ENCODE results near the gene NPTXR. TPM values are rescaled to one million over a fixed set of nuclear protein-coding genes. Genes with fewer than 3 reads are reported as not detected.
"Not testable (repeated sequence)": the region's sequence is repeated elsewhere in the genome, so short reads cannot be mapped to it uniquely, and the experiment has no call there.

The NPTXR gene
- total RNA-seq, 1 donor from 2014 or later, result 0.62 TPM

GRCh38 chr22:38820020-38820419 is 23.8 kb downstream of the NPTXR start:
- Mint-ChIP-seq H3K4me1 (ENCODE audit: unreplicated experiment) (no peaks in the 10 kb centered on the region), H3K9me3 (ENCODE audit: unreplicated experiment) (no peaks in the 10 kb centered on the region), H3K4me3 (ENCODE audit: unreplicated experiment) (no peak overlapping the region), H3K27ac (ENCODE audit: unreplicated experiment) (no peak overlapping the region), H3K36me3 (ENCODE audit: low read depth, unreplicated experiment) (no peaks in the 10 kb centered on the region), H3K27me3 (ENCODE audit: unreplicated experiment) (peaks cover 6% of the 10 kb centered on the region)
- TF ChIP-seq, protein P1, sequence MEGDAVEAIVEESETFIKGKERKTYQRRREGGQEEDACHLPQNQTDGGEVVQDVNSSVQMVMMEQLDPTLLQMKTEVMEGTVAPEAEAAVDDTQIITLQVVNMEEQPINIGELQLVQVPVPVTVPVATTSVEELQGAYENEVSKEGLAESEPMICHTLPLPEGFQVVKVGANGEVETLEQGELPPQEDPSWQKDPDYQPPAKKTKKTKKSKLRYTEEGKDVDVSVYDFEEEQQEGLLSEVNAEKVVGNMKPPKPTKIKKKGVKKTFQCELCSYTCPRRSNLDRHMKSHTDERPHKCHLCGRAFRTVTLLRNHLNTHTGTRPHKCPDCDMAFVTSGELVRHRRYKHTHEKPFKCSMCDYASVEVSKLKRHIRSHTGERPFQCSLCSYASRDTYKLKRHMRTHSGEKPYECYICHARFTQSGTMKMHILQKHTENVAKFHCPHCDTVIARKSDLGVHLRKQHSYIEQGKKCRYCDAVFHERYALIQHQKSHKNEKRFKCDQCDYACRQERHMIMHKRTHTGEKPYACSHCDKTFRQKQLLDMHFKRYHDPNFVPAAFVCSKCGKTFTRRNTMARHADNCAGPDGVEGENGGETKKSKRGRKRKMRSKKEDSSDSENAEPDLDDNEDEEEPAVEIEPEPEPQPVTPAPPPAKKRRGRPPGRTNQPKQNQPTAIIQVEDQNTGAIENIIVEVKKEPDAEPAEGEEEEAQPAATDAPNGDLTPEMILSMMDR (IDR thresholded peaks at IDR 0.05; ENCODE audit: unreplicated experiment), result no peak
- no peak for DNase-seq (ENCODE audit: low spot score)

GRCh38 chr22:38819387-38819940 is 24.4 kb downstream of the NPTXR start:
- peaks cover 5% of the 10 kb centered on the region for H3K27me3 Mint-ChIP-seq (ENCODE audit: unreplicated experiment)
- TF ChIP-seq, protein P1 (IDR thresholded peaks at IDR 0.05; ENCODE audit: unreplicated experiment), result no peak
- no peak overlapping the region for H3K4me3 Mint-ChIP-seq (ENCODE audit: unreplicated experiment)
- H3K4me1 Mint-ChIP-seq (ENCODE audit: unreplicated experiment), result no peaks in the 10 kb centered on the region
- no peaks in the 10 kb centered on the region for H3K9me3 Mint-ChIP-seq (ENCODE audit: unreplicated experiment)
- H3K36me3 Mint-ChIP-seq (ENCODE audit: low read depth, unreplicated experiment), result no peaks in the 10 kb centered on the region
- DNase-seq (ENCODE audit: low spot score), result no peak
- H3K27ac Mint-ChIP-seq (ENCODE audit: unreplicated experiment), result no peak overlapping the region

DNA sequence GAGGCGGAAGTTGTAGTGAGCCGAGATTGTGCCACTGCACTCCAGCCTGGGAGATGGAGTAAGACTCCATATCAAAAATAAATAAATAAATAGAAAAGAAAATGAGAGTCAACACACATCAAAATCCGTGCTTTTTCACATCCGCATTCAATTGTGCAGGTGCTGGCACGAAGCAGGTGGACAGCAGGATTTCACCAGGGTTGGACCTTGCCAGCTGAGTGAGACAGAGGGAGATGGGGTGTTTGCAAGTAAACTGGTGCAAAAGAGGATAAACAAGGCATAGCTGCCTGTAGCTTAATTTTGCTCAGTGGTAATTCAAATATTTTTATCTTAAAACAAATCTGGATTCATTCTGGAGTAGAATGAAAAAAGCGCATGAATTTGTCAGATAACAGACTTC is 26.6 kb downstream of the NPTXR start:
- no peaks in the 10 kb centered on the region for H3K4me1 Mint-ChIP-seq (ENCODE audit: unreplicated experiment)
- TF ChIP-seq, protein P1 (IDR thresholded peaks at IDR 0.05; ENCODE audit: unreplicated experiment), result no peak
- peaks cover 1% of the 10 kb centered on the region for H3K27me3 Mint-ChIP-seq (ENCODE audit: unreplicated experiment)
- H3K9me3 Mint-ChIP-seq (ENCODE audit: unreplicated experiment), result no peaks in the 10 kb centered on the region
- no peak overlapping the region for H3K27ac Mint-ChIP-seq (ENCODE audit: unreplicated experiment)
- no peak for DNase-seq (ENCODE audit: low spot score)
- H3K4me3 Mint-ChIP-seq (ENCODE audit: unreplicated experiment), result no peak overlapping the region
- H3K36me3 Mint-ChIP-seq (ENCODE audit: low read depth, unreplicated experiment), result no peaks in the 10 kb centered on the region

- Mint-ChIP-seq H3K27ac (ENCODE audit: unreplicated experiment) (no peak overlapping the region), H3K9me3 (ENCODE audit: unreplicated experiment) (no peaks in the 10 kb centered on the region), H3K4me3 (ENCODE audit: unreplicated experiment) (no peak overlapping the region), H3K36me3 (ENCODE audit: low read depth, unreplicated experiment) (no peaks in the 10 kb centered on the region), H3K4me1 (ENCODE audit: unreplicated experiment) (no peaks in the 10 kb centered on the region), H3K27me3 (ENCODE audit: unreplicated experiment) (peaks cover 1% of the 10 kb centered on the region)
- no peak for DNase-seq (ENCODE audit: low spot score)
- TF ChIP-seq, protein P1 (IDR thresholded peaks at IDR 0.05; ENCODE audit: unreplicated experiment), result no peak
Observed at GRCh38 chr22:38815842-38816241, 28.0 kb downstream of the NPTXR start.

DNA sequence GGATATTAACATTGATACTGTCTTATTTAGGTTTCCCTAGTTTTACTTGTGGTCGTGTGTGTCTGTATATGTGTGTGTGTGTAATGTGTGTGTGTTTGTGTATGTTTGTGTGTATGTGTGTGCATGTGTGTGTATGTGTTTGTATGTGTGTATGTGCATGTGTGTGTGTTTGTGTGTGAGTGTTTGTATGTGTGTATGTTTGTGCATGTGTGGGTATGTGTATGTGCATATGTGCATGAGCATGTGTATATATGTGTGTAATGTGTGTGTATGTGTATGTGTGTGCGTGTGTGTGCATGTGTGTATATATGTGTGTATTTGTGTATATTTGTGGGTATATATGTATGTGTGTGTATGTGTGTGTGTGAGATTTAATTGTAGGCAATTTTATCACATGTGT is 32.6 kb downstream of the NPTXR start:
- Mint-ChIP-seq H3K9me3 (ENCODE audit: unreplicated experiment) (no peaks in the 10 kb centered on the region), H3K4me1 (ENCODE audit: unreplicated experiment) (peaks cover 3% of the 10 kb centered on the region), H3K4me3 (ENCODE audit: unreplicated experiment) (no peak overlapping the region), H3K27ac (ENCODE audit: unreplicated experiment) (no peak overlapping the region), H3K27me3 (ENCODE audit: unreplicated experiment) (peaks cover 1% of the 10 kb centered on the region), H3K36me3 (ENCODE audit: low read depth, unreplicated experiment) (no peaks in the 10 kb centered on the region)
- TF ChIP-seq, protein P1 (IDR thresholded peaks at IDR 0.05; ENCODE audit: unreplicated experiment), result no peak
- no peak for DNase-seq (ENCODE audit: low spot score)

DNA sequence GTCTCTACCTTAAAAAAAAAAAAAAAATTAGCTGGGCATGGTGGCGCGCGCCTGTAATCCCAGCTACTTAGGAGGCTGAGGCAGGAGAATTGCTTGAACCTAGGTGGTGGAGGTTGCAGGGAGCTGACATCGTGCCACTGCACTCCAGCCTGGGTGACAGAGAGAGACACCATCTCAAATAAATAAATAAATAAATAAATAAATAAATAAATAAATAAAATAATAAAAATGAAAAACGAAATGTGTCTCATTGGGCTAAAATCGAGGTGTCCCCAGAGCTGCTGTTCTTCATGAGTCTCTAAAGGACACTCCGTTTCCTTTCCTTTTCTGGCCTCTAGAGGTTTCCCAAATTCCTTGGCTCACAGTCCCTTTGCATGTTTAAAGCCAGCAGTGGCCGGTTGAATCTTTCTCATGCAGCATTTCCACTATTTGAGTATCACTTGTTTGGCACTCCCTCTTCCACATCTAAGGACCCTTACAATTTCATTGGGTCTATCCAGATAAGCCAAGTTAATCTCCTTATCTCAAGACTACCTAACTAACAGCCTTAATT is 38.7 kb downstream of the NPTXR start:
- DNase-seq (ENCODE audit: low spot score); H3K4me3 Mint-ChIP-seq (ENCODE audit: unreplicated experiment); H3K36me3 Mint-ChIP-seq (ENCODE audit: low read depth, unreplicated experiment); H3K4me1 Mint-ChIP-seq (ENCODE audit: unreplicated experiment); H3K27ac Mint-ChIP-seq (ENCODE audit: unreplicated experiment); H3K9me3 Mint-ChIP-seq (ENCODE audit: unreplicated experiment); H3K27me3 Mint-ChIP-seq (ENCODE audit: unreplicated experiment): not testable (repeated sequence)

Measured in endothelial cell (in vitro differentiated cells).